Activated naive CD4-positive, alpha-beta T cell treated with anti-CD3 and anti-CD28 coated beads, Interleukin-2, amount 50 U/mL, for 24 hours (primary cell): Measurements from ENCODE around the gene IFNE.
"Not testable (repeated sequence)": the region's sequence is repeated elsewhere in the genome, so short reads cannot be mapped to it uniquely, and the experiment has no call there.

Experiments
- H3K27ac Mint-ChIP-seq: one replicate; pipeline ENCODE4 v1.8.0; 2021; ENCODE audit warnings: mild to moderate bottlenecking, mixed read lengths
- H3K27me3 Mint-ChIP-seq: one replicate; pipeline ENCODE4 v1.8.0; 2021; ENCODE audit warnings: mixed read lengths
- H3K36me3 Mint-ChIP-seq: one replicate; pipeline ENCODE4 v1.8.0; 2021; ENCODE audit warnings: mixed read lengths
- H3K4me1 Mint-ChIP-seq: one replicate; pipeline ENCODE4 v1.8.0; 2021; ENCODE audit warnings: mixed read lengths
- H3K4me3 Mint-ChIP-seq: one replicate; pipeline ENCODE4 v1.8.0; 2021; ENCODE audit warnings: mild to moderate bottlenecking, mixed read lengths
- H3K9me3 Mint-ChIP-seq: one replicate; pipeline ENCODE4 v1.8.0; 2021; ENCODE audit warnings: mixed read lengths

Gene IFNE

GRCh38 chr9:21455320-21455719, 26.8 kb downstream of the IFNE start:
- no peaks in the 10 kb centered on the region for H3K4me1 Mint-ChIP-seq
- no peak overlapping the region for H3K4me3 Mint-ChIP-seq
- peaks cover 1% of the 10 kb centered on the region for H3K27me3 Mint-ChIP-seq

GRCh38 chr9:21454149-21454548, 28.0 kb downstream of the IFNE start:
- H3K4me1 Mint-ChIP-seq: no peaks in the 10 kb centered on the region
- H3K27me3 Mint-ChIP-seq: peaks cover 1% of the 10 kb centered on the region
- H3K27ac Mint-ChIP-seq: no peak overlapping the region
- H3K9me3 Mint-ChIP-seq: no peaks in the 10 kb centered on the region
- no peak overlapping the region for H3K4me3 Mint-ChIP-seq
- no peaks in the 10 kb centered on the region for H3K36me3 Mint-ChIP-seq

More at GRCh38 chr9:21455320-21455719, 26.8 kb downstream of the IFNE start:
- Mint-ChIP-seq H3K9me3 (no peaks in the 10 kb centered on the region), H3K27ac (no peak overlapping the region), H3K36me3 (no peaks in the 10 kb centered on the region)

GRCh38 chr9:21452681-21453080, 29.4 kb downstream of the IFNE start:
- H3K27ac Mint-ChIP-seq: no peak overlapping the region
- H3K4me1 Mint-ChIP-seq: no peaks in the 10 kb centered on the region
- H3K9me3 Mint-ChIP-seq: no peaks in the 10 kb centered on the region
- H3K27me3 Mint-ChIP-seq: peaks cover 1% of the 10 kb centered on the region
- H3K36me3 Mint-ChIP-seq: no peaks in the 10 kb centered on the region
- no peak overlapping the region for H3K4me3 Mint-ChIP-seq

GRCh38 chr9:21450733-21451394, 31.2 kb downstream of the IFNE start:
- no peaks in the 10 kb centered on the region for H3K4me1 Mint-ChIP-seq
- no peaks in the 10 kb centered on the region for H3K36me3 Mint-ChIP-seq
- no peaks in the 10 kb centered on the region for H3K9me3 Mint-ChIP-seq
- H3K27me3 Mint-ChIP-seq: peaks cover 1% of the 10 kb centered on the region
- H3K27ac Mint-ChIP-seq: no peak overlapping the region
- H3K4me3 Mint-ChIP-seq: no peak overlapping the region

- not testable (repeated sequence) for H3K36me3 Mint-ChIP-seq, H3K27ac Mint-ChIP-seq, H3K27me3 Mint-ChIP-seq, H3K4me3 Mint-ChIP-seq, H3K4me1 Mint-ChIP-seq, H3K9me3 Mint-ChIP-seq
Measured at GRCh38 chr9:21449312-21449711, 32.8 kb downstream of the IFNE start.

GRCh38 chr9:21443849-21444625, 38.1 kb downstream of the IFNE start:
- Mint-ChIP-seq H3K4me1 (peaks cover 22% of the 10 kb centered on the region), H3K4me3 (peak overlapping the region; percentile 57), H3K9me3 (no peaks in the 10 kb centered on the region), H3K36me3 (no peaks in the 10 kb centered on the region), H3K27ac (peak overlapping the region; percentile 68), H3K27me3 (no peaks in the 10 kb centered on the region)

- Mint-ChIP-seq H3K4me3 (no peak within 1 kb of the TSS), H3K36me3 (no peaks in the 10 kb centered on the region), H3K9me3 (no peaks in the 10 kb centered on the region), H3K27ac (no peak within 1 kb of the TSS), H3K4me1 (peaks cover 22% of the 10 kb centered on the region), H3K27me3 (no peaks in the 10 kb centered on the region)
Measured at GRCh38 chr9:21440139-21440538, 42.0 kb downstream of the IFNE start, which contains the start of gene IFNA1. TSS of gene IFNA1 (plus strand) at chr9:21440439. CDS start at chr9:21440508, 69 bp downstream.

GRCh38 chr9:21435015-21435383, 47.1 kb downstream of the IFNE start:
- not testable (repeated sequence) for H3K9me3 Mint-ChIP-seq, H3K4me1 Mint-ChIP-seq, H3K4me3 Mint-ChIP-seq, H3K36me3 Mint-ChIP-seq
- Mint-ChIP-seq H3K27ac (peak overlapping the region; percentile 2), H3K27me3 (peaks cover 13% of the 10 kb centered on the region)

- no peaks in the 10 kb centered on the region for H3K36me3 Mint-ChIP-seq
- no peak overlapping the region for H3K4me3 Mint-ChIP-seq
- H3K27ac Mint-ChIP-seq: no peak overlapping the region
- H3K4me1 Mint-ChIP-seq: no peaks in the 10 kb centered on the region
- peaks cover 13% of the 10 kb centered on the region for H3K27me3 Mint-ChIP-seq
- H3K9me3 Mint-ChIP-seq: no peaks in the 10 kb centered on the region
Measured at GRCh38 chr9:21434202-21435014, 47.7 kb downstream of the IFNE start.

- Mint-ChIP-seq H3K4me3 (no peak overlapping the region), H3K27me3 (peaks cover 13% of the 10 kb centered on the region), H3K4me1 (no peaks in the 10 kb centered on the region), H3K9me3 (no peaks in the 10 kb centered on the region), H3K36me3 (no peaks in the 10 kb centered on the region), H3K27ac (no peak overlapping the region)
Measured at GRCh38 chr9:21432672-21433425, 49.3 kb downstream of the IFNE start.
